Spleen (tissue), 11 donors: ENCODE data around the gene TMC1. TPM values are rescaled to one million over a fixed set of nuclear protein-coding genes. Genes with fewer than 3 reads are reported as not detected.

ENCODE experiments used
- DNase-seq: peaks from one replicate; pipeline ENCODE4 v3.0.0-alpha.2; 2020
- H3K27ac ChIP-seq, 8 donors: fragments of 200-600 bp; sonication (generic) in 7 of 8; 1 replicate in 4 of 8; 2 replicates in 4 of 8; pipeline versions ENCODE4 v1.5.0 to v1.8.0; 2016 to 2021; ENCODE audit warnings: inconsistent platforms in 4 of 8, mild to moderate bottlenecking in 4 of 8, moderate library complexity in 1 of 8
- H3K27me3 ChIP-seq, 7 donors: fragments of 200-600 bp; sonication (generic) in 6 of 7; replicated peaks in 1 of 7; 1 replicate in 4 of 7; 2 replicates in 3 of 7; pipeline versions ENCODE4 v1.5.0 to v1.8.0; 2016 to 2021; ENCODE audit warnings: inconsistent platforms in 3 of 7, mild to moderate bottlenecking in 1 of 7
- H3K36me3 ChIP-seq, 6 donors: fragments of 200-600 bp; sonication (generic) in 5 of 6; 1 replicate in 4 of 6; 2 replicates in 2 of 6; pipeline versions ENCODE4 v1.5.0 to v1.8.0; 2016 to 2021; ENCODE audit warnings: inconsistent platforms in 2 of 6
- H3K4me1 ChIP-seq, 6 donors: fragments of 200-600 bp; sonication (generic) in 5 of 6; 1 replicate in 3 of 6; 2 replicates in 3 of 6; pipeline versions ENCODE4 v1.5.0 to v1.8.0; 2016 to 2021; ENCODE audit warnings: inconsistent platforms in 3 of 6
- H3K4me3 ChIP-seq, 8 donors: fragments of 200-600 bp; sonication (generic) in 7 of 8; 1 replicate in 4 of 8; 2 replicates in 4 of 8; pipeline versions ENCODE4 v1.5.0 to v1.8.0; 2016 to 2021; ENCODE audit warnings: inconsistent platforms in 4 of 8, mild to moderate bottlenecking in 4 of 8, moderate library complexity in 2 of 8
- H3K9me3 ChIP-seq, 8 donors: fragments of 200-600 bp; sonication (generic) in 7 of 8; 1 replicate in 4 of 8; 2 replicates in 4 of 8; pipeline versions ENCODE4 v1.5.0 to v1.8.0; 2016 to 2021; ENCODE audit warnings: inconsistent platforms in 4 of 8
- POLR2A ChIP-seq, 3 donors: fragments of 450-650 bp; IDR thresholded peaks; one replicate each; pipeline ENCODE4 v1.5.1; 2017; ENCODE audit warnings: antibody characterized with exemption in 3 of 3, mild to moderate bottlenecking in 1 of 3
- POLR2AphosphoS5 ChIP-seq, 3 donors: sonication (generic); formaldehyde crosslinking; IDR thresholded peaks; one replicate each; pipeline ENCODE4 v1.5.1; 2017; ENCODE audit warnings: antibody characterized with exemption in 3 of 3
- WGBS, 5 donors: extraction: QIAGEN DNeasy Blood & Tissue Kit in 3 of 5; methylation state at CpG; one replicate each; pipeline versions ENCODE4 v1.1.5 to v1.1.7; 2013 to 2018; 5-methylcytosine and 5-hydroxymethylcytosine counted together
- intact Hi-C: fragments of 100-400 bp; cut with DNase I; formaldehyde crosslinking; loops from one replicate; pipeline ENCODE4 v1.15.0; 2023; ENCODE audit warnings: low total_unique reads
- polyA plus RNA-seq, 3 donors: library from polyadenylated mRNA; stranded (reverse); fragments of 200-250 nt; gene quantifications; one replicate each; pipeline ENCODE4 v1.2.1, GENCODE V29; 2013
- total RNA-seq, 7 donors: library from RNA; depleted of rRNA in 3 of 7; stranded (reverse); fragments of >200 nt in 3 of 7; fragmentation: NEBNext Ultra II Directional in 4 of 7; extraction: Animal tissue kit (Norgen Biotek cat#: 25700) in 4 of 7; gene quantifications; one replicate each; pipeline versions ENCODE4 v1.1.0 to v1.2.1, GENCODE V29; 2016 to 2021
- TF ChIP-seq, protein P1 (sequence below), 11 experiments: fragments of 200-600 bp in 7 of 11; fragments of 450-650 bp in 4 of 11; sonication (generic) in 4 of 11; IDR thresholded peaks in 8 of 11; conservative IDR thresholded peaks in 3 of 11; 1 replicate in 7 of 11; 2 replicates in 4 of 11; pipeline versions ENCODE4 v1.4.0 to v1.8.0; 2016 to 2021; ENCODE audit warnings: antibody characterized with exemption in 11 of 11, inconsistent platforms in 4 of 11, mild to moderate bottlenecking in 1 of 11
- donor health status: healthy with polysubstance abuse.
- donor health status: DM: no; HTN: no; CAD: no; lungs with moderate emphysema.
- donor health status: DM: no; HTN: no; CAD: no.
- donor health status: Bipolar disorder and iron deficiency.
- donor health status: healthy.
- donor health status: DM: no; HTN: no; CAD: no.
- donor health status: DM: yes; HTN: yes; CAD: no.

Gene TMC1
- total and polyA plus RNA-seq, 10 donors = 0.04 to 0.16 TPM; not detected in 8

DNA sequence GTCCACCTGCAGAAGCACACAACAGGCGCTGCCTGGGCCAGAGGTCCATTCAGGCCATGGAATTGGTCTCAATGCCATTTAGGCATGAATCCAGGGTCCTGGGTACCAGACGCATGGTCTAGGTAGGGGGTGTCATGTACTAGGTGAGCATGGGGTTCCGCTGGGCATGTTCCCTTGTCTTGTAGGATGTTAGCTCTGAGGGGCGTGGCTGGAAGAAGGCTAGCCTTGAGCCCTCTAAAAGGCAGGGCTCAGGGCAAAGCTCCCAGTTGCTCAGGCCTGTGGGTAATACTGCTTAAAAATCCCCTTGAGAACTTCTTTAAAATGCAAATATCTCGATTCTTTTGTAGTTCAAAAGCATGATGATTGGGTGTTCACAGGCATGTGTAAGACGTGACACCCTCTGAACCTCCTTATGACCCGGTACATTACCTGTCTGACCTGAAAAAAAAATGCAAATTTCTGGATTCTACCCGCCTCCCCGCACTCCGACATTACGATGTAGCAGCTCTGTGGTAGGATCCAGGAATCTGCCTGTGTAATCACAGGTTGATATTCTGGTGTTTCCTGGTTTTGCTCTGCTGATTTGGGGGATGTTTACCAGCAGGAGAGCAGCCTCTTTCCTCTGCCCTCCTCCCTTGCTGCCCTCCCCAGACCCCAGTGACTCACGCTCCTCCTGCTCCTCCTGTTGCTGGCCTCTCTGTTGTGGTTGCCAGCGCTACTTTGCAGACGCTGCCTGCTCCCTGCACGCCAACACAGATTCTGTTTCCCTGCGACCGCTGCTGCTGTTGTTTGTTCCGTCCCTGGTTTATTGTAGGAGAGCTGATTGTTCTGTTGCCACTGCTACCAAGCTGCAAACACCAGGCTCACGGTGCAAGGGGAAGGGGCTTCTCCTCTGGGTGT, 5.7 kb downstream of the TMC1 start:
- Histone ChIP-seq H3K27ac (peak overlapping the region in 3 of 8 donors; percentile 12 to 46 (median 32)), H3K4me3 (peak overlapping the region in 2 of 8 donors; percentile 11 to 42), H3K36me3 (no peaks in the 10 kb centered on the region), H3K9me3 (peaks cover 0 to 13% (median 4%) of the 10 kb centered on the region in 8 donors), H3K4me1 (peaks cover 0 to 17% (median 7%) of the 10 kb centered on the region in 6 donors), H3K27me3 (no peaks in the 10 kb centered on the region)
- intact Hi-C loops = no loop called here
- WGBS, 5 donors = 29 to 36% (median 34%) methylated on average over 18 to 19 of the region's 19 CpGs
- peak; percentile 77 for DNase-seq
- TF ChIP-seq POLR2A (IDR thresholded peaks at IDR 0.05) = no peak
- TF ChIP-seq, protein P1, sequence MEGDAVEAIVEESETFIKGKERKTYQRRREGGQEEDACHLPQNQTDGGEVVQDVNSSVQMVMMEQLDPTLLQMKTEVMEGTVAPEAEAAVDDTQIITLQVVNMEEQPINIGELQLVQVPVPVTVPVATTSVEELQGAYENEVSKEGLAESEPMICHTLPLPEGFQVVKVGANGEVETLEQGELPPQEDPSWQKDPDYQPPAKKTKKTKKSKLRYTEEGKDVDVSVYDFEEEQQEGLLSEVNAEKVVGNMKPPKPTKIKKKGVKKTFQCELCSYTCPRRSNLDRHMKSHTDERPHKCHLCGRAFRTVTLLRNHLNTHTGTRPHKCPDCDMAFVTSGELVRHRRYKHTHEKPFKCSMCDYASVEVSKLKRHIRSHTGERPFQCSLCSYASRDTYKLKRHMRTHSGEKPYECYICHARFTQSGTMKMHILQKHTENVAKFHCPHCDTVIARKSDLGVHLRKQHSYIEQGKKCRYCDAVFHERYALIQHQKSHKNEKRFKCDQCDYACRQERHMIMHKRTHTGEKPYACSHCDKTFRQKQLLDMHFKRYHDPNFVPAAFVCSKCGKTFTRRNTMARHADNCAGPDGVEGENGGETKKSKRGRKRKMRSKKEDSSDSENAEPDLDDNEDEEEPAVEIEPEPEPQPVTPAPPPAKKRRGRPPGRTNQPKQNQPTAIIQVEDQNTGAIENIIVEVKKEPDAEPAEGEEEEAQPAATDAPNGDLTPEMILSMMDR (IDR thresholded peaks at IDR 0.05 in 8 of 11, conservative IDR thresholded peaks at IDR 0.05 in 3 of 11) = no peak
- peak in 2 of 3 donors; percentile 53 to 57 for TF ChIP-seq POLR2AphosphoS5 (IDR thresholded peaks at IDR 0.05)

DNA sequence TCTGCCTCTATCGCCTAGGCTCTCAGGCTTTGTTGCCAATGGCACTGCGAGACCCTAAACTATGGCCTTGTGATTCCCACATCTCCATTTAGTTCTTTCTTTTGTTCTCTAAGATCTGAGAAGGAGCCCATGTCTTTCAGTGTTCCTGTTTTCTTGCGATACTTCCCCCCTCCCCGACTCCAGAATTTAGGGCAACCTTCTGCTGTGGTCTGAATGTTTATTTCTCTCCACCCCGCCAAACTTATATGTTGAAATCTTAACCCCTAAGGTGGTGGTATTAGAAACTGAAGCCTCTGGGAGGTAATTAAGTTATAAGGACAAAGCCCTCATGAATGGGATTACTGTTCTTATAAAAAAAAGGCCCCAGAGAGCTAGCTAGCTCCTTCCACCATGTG, 6.4 kb downstream of the TMC1 start:
- Histone ChIP-seq H3K4me3 (peak overlapping the region in 2 of 8 donors; percentile 11 to 42), H3K27ac (peak overlapping the region in 3 of 8 donors; percentile 12 to 46 (median 32)), H3K36me3 (no peaks in the 10 kb centered on the region), H3K9me3 (peaks cover 0 to 13% (median 4%) of the 10 kb centered on the region in 8 donors), H3K4me1 (peaks cover 0 to 17% (median 7%) of the 10 kb centered on the region in 6 donors), H3K27me3 (no peaks in the 10 kb centered on the region)
- WGBS, 5 donors = 22 to 45% (median 25%) methylated on average over 5 of the region's 5 CpGs
- no peak for DNase-seq
- TF ChIP-seq, protein P1 (IDR thresholded peaks at IDR 0.05 in 8 of 11, conservative IDR thresholded peaks at IDR 0.05 in 3 of 11) = no peak
- no peak for TF ChIP-seq POLR2A (IDR thresholded peaks at IDR 0.05)
- TF ChIP-seq POLR2AphosphoS5 (IDR thresholded peaks at IDR 0.05) = no peak
- intact Hi-C loops = no loop called here

DNA sequence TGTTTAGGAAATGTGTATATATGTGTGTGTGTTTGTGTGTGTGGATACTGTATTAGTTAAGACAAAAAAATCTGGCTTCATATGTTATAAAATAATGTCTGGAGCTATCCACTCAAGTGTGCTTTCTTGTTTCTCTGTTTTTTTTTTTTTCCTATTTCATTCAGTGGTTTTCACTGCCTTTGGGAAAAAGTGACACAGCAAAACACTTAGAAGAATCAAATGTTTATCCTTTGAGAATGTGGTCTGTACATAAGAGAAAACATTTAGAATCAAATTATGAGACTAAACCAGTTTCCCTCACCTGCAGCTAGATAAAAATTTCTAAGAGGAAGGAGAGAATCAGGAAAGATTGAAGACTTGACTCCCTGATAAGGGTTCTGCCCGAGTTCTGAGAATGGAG, 8.1 kb downstream of the TMC1 start:
- DNase-seq = no peak
- WGBS, 5 donors = 41 to 54% (median 45%) methylated on average over 1 of the region's 1 CpG
- intact Hi-C loops = no loop called here
- Histone ChIP-seq H3K9me3 (peaks cover 0 to 13% (median 4%) of the 10 kb centered on the region in 8 donors), H3K27ac (no peak overlapping the region), H3K4me1 (peaks cover 0 to 17% (median 7%) of the 10 kb centered on the region in 6 donors), H3K27me3 (no peaks in the 10 kb centered on the region), H3K36me3 (no peaks in the 10 kb centered on the region), H3K4me3 (no peak overlapping the region)
- TF ChIP-seq POLR2AphosphoS5 (IDR thresholded peaks at IDR 0.05) (no peak), POLR2A (IDR thresholded peaks at IDR 0.05) (no peak)
- TF ChIP-seq, protein P1 (IDR thresholded peaks at IDR 0.05 in 8 of 11, conservative IDR thresholded peaks at IDR 0.05 in 3 of 11) = no peak

DNA sequence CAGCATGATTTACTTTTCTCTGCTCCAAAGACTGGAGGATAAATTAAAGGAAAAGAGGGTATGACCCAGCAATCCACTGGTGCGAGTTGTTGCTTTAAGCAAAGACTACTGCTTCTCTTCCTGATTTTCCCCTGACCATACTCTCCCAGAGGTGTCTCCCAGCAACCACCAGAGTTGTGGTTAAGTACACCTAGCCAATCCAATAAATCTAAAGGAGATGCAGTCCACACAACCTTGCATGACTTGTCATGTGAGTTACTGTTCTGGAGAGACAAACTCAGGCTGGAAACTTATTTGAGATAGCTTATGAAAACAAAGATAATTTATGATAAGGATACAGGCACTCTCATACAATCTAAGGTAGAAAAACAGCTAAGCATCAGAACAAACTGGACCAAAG, 11.9 kb downstream of the TMC1 start:
- no peak for DNase-seq
- Histone ChIP-seq H3K27ac (no peak overlapping the region), H3K36me3 (no peaks in the 10 kb centered on the region), H3K27me3 (no peaks in the 10 kb centered on the region), H3K9me3 (peaks cover 0 to 20% (median 6%) of the 10 kb centered on the region in 8 donors), H3K4me1 (no peaks in the 10 kb centered on the region), H3K4me3 (no peak overlapping the region)
- 40 to 64% (median 42%) methylated on average over 1 of the region's 1 CpG for WGBS, 5 donors
- TF ChIP-seq, protein P1 (IDR thresholded peaks at IDR 0.05 in 8 of 11, conservative IDR thresholded peaks at IDR 0.05 in 3 of 11) = no peak
- TF ChIP-seq POLR2A (IDR thresholded peaks at IDR 0.05) = no peak
- intact Hi-C loops = no loop called here
